Neural cell (in vitro differentiated cells): ENCODE results near the gene CATSPERD. TPM values are rescaled to one million over a fixed set of nuclear protein-coding genes. Genes with fewer than 3 reads are reported as not detected.

Experiments
- H2AFZ ChIP-seq: fragments of 200-600, 300-800 bp; sonication (generic), shearing (Covaris generic); 2 replicates; pipeline ENCODE4 v1.6.0; 2014; ENCODE audit warnings: low read depth, mild to moderate bottlenecking, antibody characterized with exemption, low read length, moderate library complexity
- H3F3A ChIP-seq: fragments of 200-600 bp; shearing (Covaris generic); 2 replicates; pipeline ENCODE4 v1.6.1; 2016; ENCODE audit warnings: mild to moderate bottlenecking, moderate library complexity, mixed read lengths, antibody characterized with exemption, low read length; ENCODE audit not compliant: insufficient read depth, poor library complexity, severe bottlenecking
- H3K27ac ChIP-seq: fragments of 200-600, 300-800 bp; sonication (generic), shearing (Covaris generic); 2 replicates; pipeline ENCODE4 v1.5.1; 2014; ENCODE audit warnings: mild to moderate bottlenecking, low read length, moderate library complexity
- H3K27me3 ChIP-seq: fragments of 300-800, 200-600 bp; sonication (generic), shearing (Covaris generic); 2 replicates; pipeline ENCODE4 v1.6.0; 2014; ENCODE audit warnings: mild to moderate bottlenecking, low read depth, low read length, moderate library complexity; ENCODE audit not compliant: insufficient read depth
- H3K36me3 ChIP-seq: fragments of 300-800, 200-600 bp; sonication (generic), shearing (Covaris generic); 2 replicates; pipeline ENCODE4 v1.5.1; 2014; ENCODE audit warnings: mild to moderate bottlenecking, antibody characterized with exemption, low read length, moderate library complexity; ENCODE audit not compliant: insufficient read depth
- H3K4me2 ChIP-seq: fragments of 300-800, 200-600 bp; sonication (generic), shearing (Covaris generic); 2 replicates; pipeline ENCODE4 v1.6.0; 2014; ENCODE audit warnings: mild to moderate bottlenecking, low read length
- H3K4me3 ChIP-seq: fragments of 300-800, 200-600 bp; sonication (generic), shearing (Covaris generic); 2 replicates; pipeline ENCODE4 v1.5.1; 2014; ENCODE audit warnings: mild to moderate bottlenecking, low read length, moderate library complexity
- H3K79me2 ChIP-seq: fragments of 200-600 bp; shearing (Covaris generic); replicated peaks from 2 replicates; pipeline ENCODE4 v1.6.0; 2014; ENCODE audit warnings: mild to moderate bottlenecking, low read length, moderate library complexity; ENCODE audit not compliant: insufficient read depth
- H3K9ac ChIP-seq: fragments of 300-800, 200-600 bp; sonication (generic), shearing (Covaris generic); 2 replicates; pipeline ENCODE4 v1.6.1; 2016; ENCODE audit warnings: mild to moderate bottlenecking, low read length, mixed read lengths
- H3K9me2 ChIP-seq: fragments of 200-600 bp; shearing (Covaris generic); 2 replicates; pipeline ENCODE4 v1.6.1; 2016; ENCODE audit warnings: mild to moderate bottlenecking, low read length, mixed read lengths; ENCODE audit not compliant: insufficient read depth
- H3K9me3 ChIP-seq: fragments of 200-600, 300-800 bp; sonication (generic), shearing (Covaris generic); 2 replicates; pipeline ENCODE4 v1.6.1; 2016; ENCODE audit warnings: mild to moderate bottlenecking, mixed run types, low read length, moderate library complexity, mixed read lengths
- H4K20me1 ChIP-seq: fragments of 200-600 bp; shearing (Covaris generic); 2 replicates; pipeline ENCODE4 v1.6.1; 2016; ENCODE audit warnings: mild to moderate bottlenecking, mixed run types; ENCODE audit not compliant: insufficient read depth
- EP300 ChIP-seq: fragments of 450-650 bp; conservative IDR thresholded peaks from 2 replicates; pipeline ENCODE4 v1.6.1; 2014; ENCODE audit warnings: antibody characterized with exemption, mild to moderate bottlenecking, moderate library complexity; ENCODE audit not compliant: poor library complexity, severe bottlenecking
- EZH2 ChIP-seq: fragments of 200-600, 300-800 bp; shearing (Covaris generic), sonication (generic); IDR thresholded peaks from 2 replicates; pipeline ENCODE4 v1.6.1; 2014; ENCODE audit warnings: antibody characterized with exemption, low read length, borderline replicate concordance, mild to moderate bottlenecking; ENCODE audit not compliant: insufficient read depth, poor library complexity, severe bottlenecking
- MXI1 ChIP-seq: fragments of 450-650 bp; conservative IDR thresholded peaks from 2 replicates; pipeline ENCODE4 v1.6.1; 2014; ENCODE audit warnings: antibody characterized with exemption, mild to moderate bottlenecking; ENCODE audit not compliant: poor library complexity, severe bottlenecking
- POLR2AphosphoS5 ChIP-seq: IDR thresholded peaks from 2 replicates; pipeline ENCODE4 v1.6.1; 2012
- RAD21 ChIP-seq: fragments of 450-650 bp; conservative IDR thresholded peaks from 2 replicates; pipeline ENCODE4 v1.6.1; 2014; ENCODE audit warnings: antibody characterized with exemption, mild to moderate bottlenecking, moderate library complexity
- SMC3 ChIP-seq: fragments of 450-650 bp; conservative IDR thresholded peaks from 2 replicates; pipeline ENCODE4 v1.6.1; 2014; ENCODE audit warnings: antibody characterized with exemption, mild to moderate bottlenecking, moderate library complexity; ENCODE audit not compliant: poor library complexity
- TAF1 ChIP-seq: IDR thresholded peaks from 2 replicates; pipeline ENCODE4 v1.6.1; 2012; ENCODE audit warnings: low read depth
- polyA plus RNA-seq: library from polyadenylated mRNA; depleted of rRNA; stranded (reverse); fragments of >200 nt; gene quantifications from 2 replicates; pipeline ENCODE4 v1.2.3, GENCODE V29; 2014
- TF ChIP-seq, protein P1 (sequence below): fragments of 450-650 bp; IDR thresholded peaks from 2 replicates; pipeline ENCODE4 v1.5.1; 2014; ENCODE audit warnings: antibody characterized with exemption, mild to moderate bottlenecking, moderate library complexity; ENCODE audit not compliant: poor library complexity, severe bottlenecking
- TF ChIP-seq, protein P2 (sequence below): IDR thresholded peaks from 2 replicates; pipeline ENCODE4 v1.6.1; 2012; ENCODE audit warnings: borderline replicate concordance

CATSPERD gene
- polyA plus RNA-seq, 1 donor from 2014 or later: not detected

DNA sequence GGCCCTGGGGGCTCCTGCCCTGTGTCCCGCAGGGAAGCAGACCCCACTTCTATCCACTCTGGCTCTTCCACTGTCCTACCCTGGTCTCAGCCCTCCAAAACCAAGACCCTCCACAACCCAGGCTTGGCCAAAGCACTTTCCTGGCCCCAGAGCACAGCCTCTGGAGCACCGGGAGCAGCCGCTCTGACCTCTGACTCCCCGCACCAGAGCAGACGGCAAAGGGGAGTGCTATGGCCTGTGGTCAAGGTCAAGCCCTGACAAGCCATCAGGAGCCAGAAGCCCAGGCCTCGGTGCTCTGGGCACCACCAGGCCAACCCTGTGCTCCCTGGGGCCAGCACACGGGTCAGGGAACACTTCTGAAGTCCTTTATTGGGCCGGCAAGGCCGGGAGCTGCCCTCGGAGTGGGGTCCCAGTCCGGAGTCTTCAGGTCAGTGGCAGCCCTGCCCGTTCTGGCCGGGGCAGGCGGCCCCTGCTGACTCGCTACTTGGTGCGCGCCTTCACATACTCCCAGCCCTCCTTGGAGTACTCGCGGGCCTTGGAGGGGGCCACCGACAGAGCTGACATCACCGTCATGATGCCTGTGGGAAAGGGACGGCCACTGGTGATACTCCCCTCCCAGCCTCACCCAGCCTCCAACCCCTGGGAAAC lies 42.2 kb upstream of the CATSPERD start (continued):
- TF ChIP-seq MXI1: no peak
- TF ChIP-seq TAF1: no peak
- TF ChIP-seq POLR2AphosphoS5: no peak
- TF ChIP-seq RAD21: no peak

DNA sequence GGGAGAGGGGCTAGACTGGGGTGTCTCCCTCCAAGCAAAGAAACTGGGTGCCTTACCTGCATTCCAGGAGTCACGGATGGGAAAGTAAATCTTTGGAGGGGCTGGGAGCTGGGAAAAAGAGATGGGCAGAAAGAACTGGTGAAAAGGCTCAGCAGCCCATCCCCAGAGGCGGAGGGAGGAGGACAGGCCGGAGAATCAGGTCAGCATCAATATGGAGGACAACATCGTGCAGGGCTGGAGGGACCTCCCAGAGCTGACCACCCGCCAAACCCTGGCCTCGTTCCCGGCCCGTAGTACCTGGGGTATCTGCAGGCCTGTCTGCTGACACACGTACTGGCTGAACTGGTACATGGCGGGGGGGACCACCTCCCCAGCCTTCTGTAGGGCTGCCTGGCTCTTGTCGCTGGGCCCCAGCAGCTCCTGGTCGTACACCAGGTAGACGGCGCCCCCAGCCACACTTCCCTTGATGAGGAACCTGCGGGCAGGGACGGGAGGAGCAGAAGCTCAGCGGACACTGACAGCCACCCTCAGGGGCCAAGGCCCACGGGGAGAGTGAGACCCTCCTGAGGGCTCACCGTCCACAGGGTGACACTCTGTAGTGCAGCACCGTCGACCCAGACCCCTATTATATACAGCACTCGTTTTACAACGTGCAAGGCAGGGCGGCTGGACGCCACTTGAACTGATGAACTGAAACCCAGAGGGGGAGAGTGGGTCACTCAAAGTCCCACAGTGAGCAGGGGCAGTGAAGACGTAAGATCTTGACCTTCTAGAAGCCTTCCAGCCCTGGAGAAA lies 41.0 kb upstream of the CATSPERD start:
- Histone ChIP-seq H3K4me2 (peak overlapping the region; percentile 87), H3K27ac (peak overlapping the region; percentile 75), H3K36me3 (no peaks in the 10 kb centered on the region), H3K9ac (peak overlapping the region; percentile 83), H3K4me3 (peak overlapping the region; percentile 84), H3K27me3 (no peaks in the 10 kb centered on the region), H3K9me2 (no peaks in the 10 kb centered on the region), H3F3A (no peaks in the 10 kb centered on the region), H3K9me3 (no peaks in the 10 kb centered on the region), H3K79me2 (peaks cover 19% of the 10 kb centered on the region), H2AFZ (peak overlapping the region; percentile 25), H4K20me1 (no peaks in the 10 kb centered on the region)
- TF ChIP-seq EZH2: no peak
- no peak for TF ChIP-seq RAD21
- TF ChIP-seq EP300: no peak
- no peak for TF ChIP-seq SMC3
- TF ChIP-seq MXI1: no peak

DNA sequence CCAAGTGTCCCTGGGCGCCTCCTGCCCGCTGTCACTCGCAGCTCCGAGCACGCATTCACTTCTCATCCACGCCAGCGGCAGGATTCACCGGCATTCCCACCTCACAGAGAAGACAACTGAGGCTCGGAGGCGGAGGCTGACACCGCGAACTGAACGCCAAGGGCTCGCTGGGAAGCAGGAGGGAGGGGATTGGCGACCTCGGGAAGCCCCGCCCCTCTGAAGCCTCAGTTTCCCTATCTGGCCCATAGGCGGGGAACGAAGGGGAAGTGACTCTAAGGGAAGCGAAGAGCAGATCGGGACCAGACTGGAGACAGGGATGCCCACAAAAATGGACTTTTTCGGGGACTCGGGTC lies 40.4 kb upstream of the CATSPERD start:
- peak overlapping the region; percentile 25 for H2AFZ ChIP-seq

DNA sequence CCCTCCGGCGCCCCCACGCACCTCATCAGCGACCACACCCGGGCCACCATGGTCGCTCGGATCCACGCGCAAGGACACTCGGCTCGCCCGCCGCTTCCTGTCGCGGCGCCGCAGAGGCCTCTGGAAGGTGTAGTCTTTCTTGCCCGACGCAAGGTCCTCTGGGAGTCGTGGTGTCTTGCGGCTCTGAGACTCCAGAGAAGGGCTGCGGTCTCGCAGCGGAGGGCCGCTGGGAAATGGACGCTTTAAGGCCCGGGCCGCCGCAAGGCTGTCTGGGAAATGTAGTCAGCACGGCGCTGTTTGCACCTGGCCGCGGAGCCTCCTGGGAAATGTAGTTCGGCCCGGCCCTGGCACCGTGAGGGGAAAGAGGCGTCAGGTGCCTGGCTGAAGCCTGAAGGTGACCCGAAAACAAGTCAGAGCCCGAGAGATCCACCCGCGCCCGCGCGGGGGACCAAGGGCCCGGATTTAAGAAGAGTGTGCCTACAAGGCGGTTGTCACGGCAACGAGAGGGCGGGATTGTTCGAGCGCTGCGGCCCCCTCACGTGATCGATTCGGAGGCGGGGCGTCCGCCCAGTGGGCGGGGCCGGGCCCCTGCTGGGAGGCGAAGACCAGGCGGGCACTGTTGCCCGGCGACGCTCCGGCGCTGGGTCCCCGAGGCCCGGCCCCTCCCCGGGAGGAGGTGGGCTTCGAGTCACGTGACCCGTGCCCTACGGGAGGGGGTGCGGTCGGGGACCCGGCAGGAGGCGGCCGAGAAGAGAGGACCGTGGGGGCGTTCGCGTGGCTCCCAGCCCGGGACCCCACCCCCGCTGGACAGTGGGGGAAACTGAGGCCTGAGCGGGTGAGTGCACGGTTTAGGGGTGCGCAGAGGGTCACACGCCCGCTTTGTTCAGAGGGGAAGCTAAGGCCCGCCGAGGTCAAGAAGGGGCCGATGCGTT lies 39.7 kb upstream of the CATSPERD start, which contains the start of the genes HSD11B1L and MICOS13:
HSD11B1L (plus strand) TSS at position 591 of the 932 bp plus-strand sequence. CDS start 3,806 bp downstream, outside the sequence.
MICOS13 (minus strand) TSS at position 80 of the 932 bp plus-strand sequence; CDS start at position 50, 30 bp downstream.
- Histone ChIP-seq H3K9me3 (no peaks in the 10 kb centered on the region), H2AFZ (peak within 1 kb of the TSS; percentile 44), H3F3A (no peaks in the 10 kb centered on the region), H3K4me2 (peak within 1 kb of the TSS; percentile 88), H3K27ac (peak within 1 kb of the TSS; percentile 75), H4K20me1 (no peaks in the 10 kb centered on the region), H3K4me3 (peak within 1 kb of the TSS; percentile 84), H3K27me3 (no peaks in the 10 kb centered on the region), H3K9ac (peak within 1 kb of the TSS; percentile 83), H3K36me3 (no peaks in the 10 kb centered on the region), H3K79me2 (peaks cover 19% of the 10 kb centered on the region), H3K9me2 (no peaks in the 10 kb centered on the region)
- TF ChIP-seq, protein P1, sequence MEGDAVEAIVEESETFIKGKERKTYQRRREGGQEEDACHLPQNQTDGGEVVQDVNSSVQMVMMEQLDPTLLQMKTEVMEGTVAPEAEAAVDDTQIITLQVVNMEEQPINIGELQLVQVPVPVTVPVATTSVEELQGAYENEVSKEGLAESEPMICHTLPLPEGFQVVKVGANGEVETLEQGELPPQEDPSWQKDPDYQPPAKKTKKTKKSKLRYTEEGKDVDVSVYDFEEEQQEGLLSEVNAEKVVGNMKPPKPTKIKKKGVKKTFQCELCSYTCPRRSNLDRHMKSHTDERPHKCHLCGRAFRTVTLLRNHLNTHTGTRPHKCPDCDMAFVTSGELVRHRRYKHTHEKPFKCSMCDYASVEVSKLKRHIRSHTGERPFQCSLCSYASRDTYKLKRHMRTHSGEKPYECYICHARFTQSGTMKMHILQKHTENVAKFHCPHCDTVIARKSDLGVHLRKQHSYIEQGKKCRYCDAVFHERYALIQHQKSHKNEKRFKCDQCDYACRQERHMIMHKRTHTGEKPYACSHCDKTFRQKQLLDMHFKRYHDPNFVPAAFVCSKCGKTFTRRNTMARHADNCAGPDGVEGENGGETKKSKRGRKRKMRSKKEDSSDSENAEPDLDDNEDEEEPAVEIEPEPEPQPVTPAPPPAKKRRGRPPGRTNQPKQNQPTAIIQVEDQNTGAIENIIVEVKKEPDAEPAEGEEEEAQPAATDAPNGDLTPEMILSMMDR: no peak
- TF ChIP-seq POLR2AphosphoS5 (peak; percentile 66), EZH2 (no peak), RAD21 (no peak), SMC3 (no peak), MXI1 (peak; percentile 87), TAF1 (peak; percentile 57), EP300 (peak; percentile 57)
- TF ChIP-seq, protein P2, sequence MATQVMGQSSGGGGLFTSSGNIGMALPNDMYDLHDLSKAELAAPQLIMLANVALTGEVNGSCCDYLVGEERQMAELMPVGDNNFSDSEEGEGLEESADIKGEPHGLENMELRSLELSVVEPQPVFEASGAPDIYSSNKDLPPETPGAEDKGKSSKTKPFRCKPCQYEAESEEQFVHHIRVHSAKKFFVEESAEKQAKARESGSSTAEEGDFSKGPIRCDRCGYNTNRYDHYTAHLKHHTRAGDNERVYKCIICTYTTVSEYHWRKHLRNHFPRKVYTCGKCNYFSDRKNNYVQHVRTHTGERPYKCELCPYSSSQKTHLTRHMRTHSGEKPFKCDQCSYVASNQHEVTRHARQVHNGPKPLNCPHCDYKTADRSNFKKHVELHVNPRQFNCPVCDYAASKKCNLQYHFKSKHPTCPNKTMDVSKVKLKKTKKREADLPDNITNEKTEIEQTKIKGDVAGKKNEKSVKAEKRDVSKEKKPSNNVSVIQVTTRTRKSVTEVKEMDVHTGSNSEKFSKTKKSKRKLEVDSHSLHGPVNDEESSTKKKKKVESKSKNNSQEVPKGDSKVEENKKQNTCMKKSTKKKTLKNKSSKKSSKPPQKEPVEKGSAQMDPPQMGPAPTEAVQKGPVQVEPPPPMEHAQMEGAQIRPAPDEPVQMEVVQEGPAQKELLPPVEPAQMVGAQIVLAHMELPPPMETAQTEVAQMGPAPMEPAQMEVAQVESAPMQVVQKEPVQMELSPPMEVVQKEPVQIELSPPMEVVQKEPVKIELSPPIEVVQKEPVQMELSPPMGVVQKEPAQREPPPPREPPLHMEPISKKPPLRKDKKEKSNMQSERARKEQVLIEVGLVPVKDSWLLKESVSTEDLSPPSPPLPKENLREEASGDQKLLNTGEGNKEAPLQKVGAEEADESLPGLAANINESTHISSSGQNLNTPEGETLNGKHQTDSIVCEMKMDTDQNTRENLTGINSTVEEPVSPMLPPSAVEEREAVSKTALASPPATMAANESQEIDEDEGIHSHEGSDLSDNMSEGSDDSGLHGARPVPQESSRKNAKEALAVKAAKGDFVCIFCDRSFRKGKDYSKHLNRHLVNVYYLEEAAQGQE: peak; percentile 64

More for the DNA sequence above, 40.4 kb upstream of the CATSPERD start:
- no peaks in the 10 kb centered on the region for H3K9me2 ChIP-seq
- peak overlapping the region; percentile 83 for H3K9ac ChIP-seq
- H3K4me2 ChIP-seq: peak overlapping the region; percentile 87
- no peaks in the 10 kb centered on the region for H3K27me3 ChIP-seq
- H3F3A ChIP-seq: no peaks in the 10 kb centered on the region
- TF ChIP-seq TAF1 (no peak), MXI1 (no peak), SMC3 (peak; percentile 28)
- no peaks in the 10 kb centered on the region for H3K9me3 ChIP-seq
- H4K20me1 ChIP-seq: no peaks in the 10 kb centered on the region
- H3K27ac ChIP-seq: peak overlapping the region; percentile 75
- H3K36me3 ChIP-seq: no peaks in the 10 kb centered on the region
- H3K4me3 ChIP-seq: peak overlapping the region; percentile 84
- H3K79me2 ChIP-seq: peaks cover 19% of the 10 kb centered on the region
